Fibroblast of villous mesenchyme (primary cell): Measurements from ENCODE around the gene PRDX1. TPM values are rescaled to one million over a fixed set of nuclear protein-coding genes. Genes with fewer than 3 reads are reported as not detected.

ENCODE experiments used
- DNase-seq: peaks from one replicate; pipeline ENCODE4 v3.0.0-alpha.2; 2010; ENCODE audit warnings: low read depth
- H3K4me3 ChIP-seq: 2 replicates; pipeline ENCODE4 v1.5.1; 2011; ENCODE audit warnings: low read depth, mild to moderate bottlenecking, low read length
- CTCF ChIP-seq: IDR thresholded peaks from 2 replicates; pipeline ENCODE4 v1.5.1; 2012; ENCODE audit warnings: low read depth, mild to moderate bottlenecking, low read length; ENCODE audit not compliant: insufficient read depth
- total RNA-seq: library from RNA; depleted of rRNA; stranded (reverse); fragments of >200 nt; gene quantifications from 2 replicates; pipeline ENCODE4 v1.2.3, GENCODE V29; 2012

The PRDX1 gene
- total RNA-seq, 1 donor: 523 TPM

- DNase-seq: no peak
- no peak overlapping the region for H3K4me3 ChIP-seq
- no peak for TF ChIP-seq CTCF
Observed at GRCh38 chr1:45510972-45511527, 10.6 kb downstream of the PRDX1 start.

- no peak for TF ChIP-seq CTCF
- no peak overlapping the region for H3K4me3 ChIP-seq
- DNase-seq: no peak
Observed at GRCh38 chr1:45510036-45510971, 11.4 kb downstream of the PRDX1 start.

GRCh38 chr1:45508295-45509151, 13.2 kb downstream of the PRDX1 start:
- H3K4me3 ChIP-seq: no peak overlapping the region
- DNase-seq: no peak
- peak; percentile 24 for TF ChIP-seq CTCF

GRCh38 chr1:45507893-45508292, 13.8 kb downstream of the PRDX1 start:
- no peak overlapping the region for H3K4me3 ChIP-seq
- no peak for TF ChIP-seq CTCF
- no peak for DNase-seq

- H3K4me3 ChIP-seq: no peak overlapping the region
- no peak for DNase-seq
- no peak for TF ChIP-seq CTCF
Observed at GRCh38 chr1:45507195-45507594, 14.5 kb downstream of the PRDX1 start.

- DNase-seq: no peak
- no peak for TF ChIP-seq CTCF
- H3K4me3 ChIP-seq: no peak overlapping the region
Observed at GRCh38 chr1:45503462-45504360, 18.0 kb downstream of the PRDX1 start.
